ENCODE measurements around the gene ZNF705A. TPM values are rescaled to one million over a fixed set of nuclear protein-coding genes. Genes with fewer than 3 reads are reported as not detected.

ZNF705A gene
- total RNA-seq, result not detected in 2 replicates

DNA sequence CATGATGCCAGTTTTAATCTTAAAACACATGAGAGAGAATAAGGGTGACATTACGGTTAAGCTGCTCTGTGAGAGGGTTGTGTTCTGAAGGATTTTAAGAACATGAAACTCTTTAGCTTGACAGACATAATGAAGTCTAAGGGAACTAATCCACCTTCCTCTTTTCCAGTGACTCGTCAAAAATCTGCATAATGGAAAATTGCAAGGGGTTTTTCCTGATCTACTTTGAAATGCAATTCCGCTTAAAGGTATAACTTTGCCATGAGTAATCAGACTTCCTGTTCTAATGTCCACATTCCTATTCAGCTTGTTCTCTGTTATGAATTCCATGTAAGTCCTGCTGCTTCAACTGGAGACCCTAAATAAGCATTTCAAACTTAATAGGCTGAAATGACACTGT lies at the start of gene ZNF705A:
Gene ZNF705A (plus strand): TSS at position 171 of the 400 bp plus-strand sequence. CDS start 15,611 bp downstream, outside the sequence.

DNA sequence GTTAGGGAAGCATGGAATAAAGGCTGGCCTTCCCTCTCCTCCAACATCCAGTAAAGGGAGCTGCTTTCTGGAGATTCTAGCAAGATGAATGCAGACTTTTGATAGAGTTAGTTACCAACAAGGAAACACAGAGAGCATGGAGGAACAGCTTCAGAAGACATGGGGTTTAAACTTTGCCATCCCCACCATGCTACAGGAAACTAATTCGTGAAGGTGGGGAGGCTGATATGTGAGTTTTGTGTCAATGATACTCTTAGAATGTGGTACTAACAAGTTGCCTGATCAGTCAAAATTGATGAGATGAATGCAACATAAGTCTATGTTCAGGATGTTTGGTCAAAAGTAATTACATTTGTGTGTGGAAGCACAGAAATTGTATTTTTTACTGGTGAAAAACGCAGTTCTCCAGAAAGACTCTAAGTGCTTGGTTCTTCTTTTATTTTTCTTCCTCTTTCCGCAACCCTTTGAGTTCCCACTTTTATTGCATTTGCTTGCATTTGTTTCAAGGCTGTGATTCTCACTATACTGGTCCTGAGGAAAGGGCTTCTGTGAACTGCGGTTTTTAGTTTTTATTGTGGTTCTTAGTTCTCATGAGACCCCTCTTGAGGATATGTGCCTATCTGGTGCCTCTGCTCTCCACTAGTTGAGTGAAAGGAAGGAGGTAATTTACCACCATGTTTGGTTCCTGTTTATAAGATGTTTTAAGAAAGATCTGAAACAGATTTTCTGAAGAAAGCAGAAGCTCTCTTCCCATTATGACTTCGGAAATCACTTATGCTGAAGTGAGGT lies 33.5 kb upstream of the ZNF705A start, which contains the start of gene CLEC4A:
Gene CLEC4A (plus strand): TSS at position 494 of the 789 bp plus-strand sequence. CDS start 262 bp downstream, at position 756.

DNA sequence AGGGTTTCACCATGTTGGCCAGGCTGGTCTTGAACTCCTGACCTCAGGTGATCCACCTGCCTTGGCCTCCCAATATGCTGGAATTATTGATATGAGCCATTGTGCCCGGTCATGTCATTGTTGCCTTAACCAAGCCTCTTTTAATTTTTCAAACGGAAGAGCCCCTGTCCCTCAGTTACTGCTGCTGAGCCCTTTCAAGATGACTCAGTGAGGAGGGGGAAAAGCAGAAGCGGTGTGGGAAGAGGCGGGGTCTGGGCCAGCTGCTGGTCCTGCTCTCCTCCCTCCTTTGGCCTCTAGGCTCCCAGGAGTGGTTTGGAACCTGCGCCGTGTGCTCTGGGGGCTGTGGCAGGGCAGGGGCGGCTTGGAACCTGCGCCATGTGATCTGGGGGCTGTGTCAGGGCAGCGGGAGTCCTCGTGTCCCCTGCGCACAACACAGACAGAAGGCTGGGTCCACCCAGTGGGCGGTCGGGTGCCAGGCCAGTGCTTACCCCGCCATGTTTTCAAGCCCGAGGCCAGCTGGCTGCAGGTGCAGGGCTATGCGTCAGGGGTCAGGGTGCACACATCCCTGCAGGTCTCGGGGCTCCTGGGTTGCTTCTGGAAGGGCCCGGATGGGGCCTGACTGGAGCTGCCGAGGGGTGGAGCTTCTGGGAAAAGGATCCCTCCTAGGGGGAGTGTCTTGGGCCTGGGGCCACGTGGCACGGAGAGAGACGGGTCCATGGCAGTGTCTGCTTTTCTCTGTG lies 70.3 kb downstream of the ZNF705A start, which contains the start of gene FAM90A1:
Gene FAM90A1 (minus strand): TSS at position 627 of the 740 bp plus-strand sequence. CDS start 2,786 bp downstream, outside the sequence.

Other genes with a start within 250 kb of the ZNF705A start
- gene SLC2A3, start 220.8 kb upstream of the ZNF705A start, total RNA-seq, result 99.6 and 137 TPM in 2 replicates
- 6.6 and 8.4 TPM in 2 replicates for gene FOXJ2, start 124.3 kb upstream of the ZNF705A start, total RNA-seq
- gene C3AR1, start 90.7 kb upstream of the ZNF705A start, total RNA-seq, result under 0.01 and 0.20 TPM in 2 replicates
- 48.9 and 53.6 TPM in 2 replicates for gene NECAP1, start 74.7 kb upstream of the ZNF705A start, total RNA-seq
- 0.78 TPM in 1 of 2 replicates, not detected in the other for gene CLEC4A, start 33.4 kb upstream of the ZNF705A start, total RNA-seq
- 0.20 TPM in 1 of 2 replicates, not detected in the other for gene FAM90A1, start 70.6 kb downstream of the ZNF705A start, total RNA-seq

All from subcutaneous preadipocyte (primary cell).